HuH-7 (cell line): ENCODE results near the gene G2E3.

ENCODE experiments used
- DNase-seq: peaks from one replicate; pipeline ENCODE4 v3.0.0; 2011; ENCODE audit warnings: low spot score

G2E3 gene

DNA sequence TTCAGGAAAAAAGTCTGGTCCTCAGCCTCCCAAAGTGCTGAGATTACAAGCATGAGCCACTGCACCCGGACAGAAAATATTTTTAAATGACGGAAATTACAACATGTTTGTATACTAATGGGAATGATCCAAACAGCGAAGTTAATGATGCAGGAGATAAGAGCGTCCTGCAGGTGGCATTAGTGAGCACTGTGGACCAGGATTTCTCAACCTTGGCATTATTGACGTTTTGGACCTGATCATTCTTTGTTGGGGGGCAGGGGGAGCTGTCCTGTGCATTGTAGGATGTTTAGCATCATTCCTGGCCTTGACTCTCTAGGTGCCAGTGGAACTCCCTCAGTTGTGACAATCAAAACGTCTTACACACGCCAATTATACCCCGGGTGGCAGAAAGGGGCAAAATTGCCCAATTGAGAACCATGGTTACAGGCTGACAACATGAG, 97.3 kb downstream of the G2E3 start:
- DNase-seq, result peak; percentile 49

DNA sequence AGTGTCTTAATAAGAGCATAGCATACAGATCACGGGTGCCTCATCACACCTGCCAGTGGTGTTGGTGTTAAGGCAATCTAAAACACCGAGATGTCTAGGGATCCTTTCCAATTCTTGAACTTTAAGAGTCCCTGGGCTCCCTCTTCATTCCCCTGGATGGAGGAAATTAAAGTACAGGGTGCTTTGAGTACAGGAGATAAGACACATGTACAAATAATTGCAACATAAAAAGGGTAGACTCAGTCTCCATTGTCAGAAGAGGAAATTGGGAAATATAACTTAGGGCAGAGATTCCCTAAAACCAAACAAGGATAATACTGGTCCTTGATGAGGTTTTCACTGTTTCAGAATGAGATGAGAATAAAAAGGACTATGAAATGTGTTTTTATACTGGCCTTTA, 98.1 kb downstream of the G2E3 start:
- DNase-seq, result no peak

DNA sequence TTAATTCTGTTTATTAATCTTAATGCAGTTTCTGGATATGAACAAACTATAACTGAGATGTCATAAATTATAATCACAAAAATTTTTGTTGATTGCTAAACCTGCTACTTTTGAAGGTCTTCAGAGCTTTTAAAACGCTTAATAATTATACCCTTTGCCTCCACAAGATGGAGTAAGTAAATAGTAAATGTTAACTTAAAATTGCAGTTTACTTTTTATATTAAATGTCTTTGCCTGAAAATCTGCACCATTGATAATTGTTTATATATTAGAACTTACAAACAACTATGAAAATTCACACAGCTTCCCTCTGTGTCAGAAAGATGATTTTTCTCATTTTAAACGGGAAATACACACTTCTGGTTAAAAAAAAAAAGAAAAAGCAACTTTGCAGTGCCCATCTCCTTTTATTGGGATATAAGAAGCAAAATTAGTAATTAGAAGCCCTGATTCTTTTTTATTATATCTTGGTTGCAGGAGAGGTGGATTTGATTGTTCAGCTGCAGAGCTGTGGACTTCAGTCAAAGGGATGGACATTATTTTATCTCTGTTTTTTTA, 98.7 kb downstream of the G2E3 start:
- DNase-seq, result no peak

DNA sequence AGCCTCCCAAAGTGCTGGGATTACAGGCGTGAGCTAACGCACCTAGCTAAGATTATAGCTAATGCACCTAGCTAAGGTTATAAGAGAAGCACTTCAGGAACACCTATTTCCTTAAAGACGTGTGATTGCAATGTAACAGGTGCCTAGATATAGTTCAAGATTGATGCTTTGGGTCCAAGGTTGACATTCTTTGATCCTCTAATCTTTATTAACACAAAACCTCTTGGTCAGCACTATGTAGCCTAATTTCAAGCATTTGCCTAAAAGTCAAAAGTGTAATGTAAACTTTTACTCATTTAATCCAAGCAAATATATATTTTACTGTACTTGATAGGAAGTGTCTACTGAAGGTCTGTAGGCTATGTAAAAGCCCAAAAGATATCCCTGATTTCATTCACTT, 99.7 kb downstream of the G2E3 start:
- no peak for DNase-seq

DNA sequence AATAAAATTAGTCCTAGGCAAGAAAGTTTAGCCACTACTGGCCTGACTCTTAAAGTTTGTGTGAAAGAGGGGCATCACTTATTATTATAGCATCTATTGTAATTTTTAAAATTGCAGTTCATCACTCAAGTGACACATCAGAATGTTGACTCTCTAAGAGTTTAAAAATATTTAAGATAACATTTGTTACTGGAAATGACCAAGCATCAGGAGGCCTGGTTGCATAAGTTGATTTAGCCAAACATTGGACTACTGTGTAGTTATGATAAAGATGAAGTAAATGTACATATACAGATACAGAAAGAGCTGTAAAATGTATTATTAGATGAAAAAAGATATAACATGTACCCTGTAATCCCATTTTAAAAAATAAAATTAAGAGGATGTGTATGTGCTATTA, 110.6 kb downstream of the G2E3 start:
- DNase-seq, result no peak
